NOMO-1 treated with dmso at 0.1 percent for 144 hours (cell line): ENCODE results near the gene C1orf52.

ENCODE experiments used
- DNase-seq: peaks from one replicate; lab custom pipeline; 2025; ENCODE audit not compliant: unreplicated experiment; lab: John Stamatoyannopoulos, UW

Gene C1orf52

DNA sequence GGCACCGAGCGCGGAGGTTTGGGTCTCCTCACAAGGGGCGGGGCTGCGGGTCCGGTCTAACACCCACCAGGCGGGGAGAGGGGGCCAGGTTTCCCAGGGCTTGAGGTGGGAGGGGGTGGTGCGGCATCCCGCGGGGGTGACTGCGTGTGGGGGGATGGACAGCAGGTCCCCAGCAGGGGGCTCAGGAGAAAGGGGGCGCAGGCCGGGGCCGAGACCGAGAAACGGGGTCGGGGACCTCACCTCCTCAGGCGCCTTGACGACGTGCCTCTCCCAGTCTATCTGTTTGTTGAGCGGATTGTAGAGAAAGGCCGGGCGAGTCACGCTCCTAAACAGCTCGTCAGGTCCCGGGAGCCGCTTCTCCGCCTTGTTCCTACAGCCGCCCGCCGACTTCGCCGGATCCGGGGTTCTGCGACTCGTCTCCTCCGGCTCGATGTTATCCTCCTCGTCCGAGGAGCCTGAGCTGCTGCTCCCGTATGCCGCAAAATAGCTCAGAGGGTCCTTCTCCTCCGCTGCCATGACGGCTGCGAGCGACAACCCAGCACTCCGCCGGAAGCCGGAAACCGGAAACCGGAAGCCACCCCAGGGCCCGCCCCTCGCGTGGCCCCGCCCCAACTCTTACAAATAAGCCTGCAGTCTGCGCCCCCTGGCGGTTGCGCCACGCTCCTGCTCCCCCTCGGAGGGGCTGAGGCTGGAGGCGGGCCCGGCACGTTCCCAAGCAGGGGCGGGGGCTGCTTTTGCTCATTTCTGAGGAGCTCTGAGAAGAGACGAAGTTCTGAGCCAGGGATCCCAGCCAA lies at the start of gene C1orf52:
Gene C1orf52 (minus strand): TSS at position 545 of the 794 bp plus-strand sequence. CDS start 29 bp downstream, at position 516.
- peak; percentile 78 for DNase-seq

DNA sequence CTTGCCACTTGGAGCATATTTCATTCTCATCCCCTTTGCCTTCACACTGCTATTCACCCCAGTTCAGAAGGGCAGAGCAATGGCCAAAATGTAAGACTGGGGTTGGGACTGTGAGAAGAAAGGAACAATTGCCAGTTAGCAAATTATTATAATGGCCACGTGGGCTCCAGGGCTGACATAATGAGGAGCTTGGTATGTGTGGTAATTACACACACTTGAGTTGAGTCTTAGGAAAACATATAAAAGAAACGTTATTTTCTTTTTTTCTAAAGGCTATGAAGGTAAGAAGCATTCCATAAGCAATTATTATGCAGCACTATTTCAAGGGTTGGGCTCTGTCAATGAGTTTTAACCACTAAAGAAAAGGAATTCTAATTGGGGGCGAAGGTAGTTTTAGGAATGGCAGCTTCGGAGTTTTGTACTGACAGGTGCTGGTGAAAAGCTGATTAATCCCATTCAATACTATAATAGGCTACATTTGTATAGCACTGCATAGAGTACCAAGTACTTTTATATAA lies 49.4 kb upstream of the C1orf52 start:
- no peak for DNase-seq

DNA sequence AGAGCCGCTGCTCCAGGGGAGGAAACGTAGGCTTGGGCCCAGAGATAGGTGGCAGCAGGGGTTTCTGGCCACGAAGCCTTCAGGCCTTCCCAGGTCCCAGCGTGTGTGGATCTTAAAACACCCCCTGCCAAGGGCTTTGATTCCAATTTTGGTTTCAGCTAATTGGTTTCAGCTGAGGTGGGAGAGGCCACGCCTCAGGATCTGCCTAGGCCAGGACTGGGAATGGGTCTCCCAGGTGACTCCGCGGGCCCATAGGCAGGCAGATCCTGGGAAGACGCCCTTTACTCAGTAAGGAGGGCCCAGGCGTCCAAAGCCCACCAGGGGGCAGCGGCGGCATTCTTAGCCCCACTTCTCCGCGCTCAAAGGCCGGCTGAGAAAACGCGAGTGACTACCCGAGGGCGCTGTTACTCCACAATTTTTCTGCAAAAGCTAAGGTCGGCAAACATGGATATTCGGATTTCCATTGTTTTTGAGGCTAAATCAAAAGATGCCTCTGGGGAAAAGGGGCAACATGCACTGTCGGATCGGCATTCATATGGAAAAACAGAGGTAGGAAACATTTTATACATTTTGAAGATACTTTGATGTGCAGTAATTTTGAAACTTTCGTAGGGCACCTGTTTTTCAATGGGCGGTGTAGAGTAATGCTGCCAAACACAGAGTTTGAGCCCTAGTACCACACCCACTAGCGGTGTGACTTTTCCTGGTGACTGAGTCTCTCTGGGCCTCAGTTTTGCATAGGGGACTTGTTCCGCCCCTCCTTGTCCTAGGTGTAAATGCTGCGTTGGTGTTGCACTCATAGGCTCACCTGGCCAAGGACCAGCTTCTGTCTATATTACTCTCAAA lies 48.7 kb upstream of the C1orf52 start:
- DNase-seq = peak; percentile 39

DNA sequence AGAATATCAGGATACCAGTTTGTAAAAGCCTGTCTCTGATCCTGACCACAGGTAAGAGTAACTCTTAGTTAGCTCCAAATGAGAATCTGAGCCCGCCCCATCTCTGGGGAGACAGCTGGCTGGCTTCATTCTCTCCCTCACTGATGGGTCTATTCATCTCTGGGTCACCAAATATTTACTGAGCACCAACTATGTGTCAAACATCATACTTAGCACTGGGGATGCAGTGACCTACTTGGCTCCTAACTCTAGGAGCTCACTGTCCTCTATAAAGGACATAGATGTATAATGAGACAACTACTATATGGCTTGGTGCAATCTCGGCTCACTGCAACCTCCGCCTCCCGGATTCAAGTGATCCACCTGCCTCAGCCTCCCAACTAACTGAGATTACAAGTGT lies 46.8 kb upstream of the C1orf52 start:
- no peak for DNase-seq

DNA sequence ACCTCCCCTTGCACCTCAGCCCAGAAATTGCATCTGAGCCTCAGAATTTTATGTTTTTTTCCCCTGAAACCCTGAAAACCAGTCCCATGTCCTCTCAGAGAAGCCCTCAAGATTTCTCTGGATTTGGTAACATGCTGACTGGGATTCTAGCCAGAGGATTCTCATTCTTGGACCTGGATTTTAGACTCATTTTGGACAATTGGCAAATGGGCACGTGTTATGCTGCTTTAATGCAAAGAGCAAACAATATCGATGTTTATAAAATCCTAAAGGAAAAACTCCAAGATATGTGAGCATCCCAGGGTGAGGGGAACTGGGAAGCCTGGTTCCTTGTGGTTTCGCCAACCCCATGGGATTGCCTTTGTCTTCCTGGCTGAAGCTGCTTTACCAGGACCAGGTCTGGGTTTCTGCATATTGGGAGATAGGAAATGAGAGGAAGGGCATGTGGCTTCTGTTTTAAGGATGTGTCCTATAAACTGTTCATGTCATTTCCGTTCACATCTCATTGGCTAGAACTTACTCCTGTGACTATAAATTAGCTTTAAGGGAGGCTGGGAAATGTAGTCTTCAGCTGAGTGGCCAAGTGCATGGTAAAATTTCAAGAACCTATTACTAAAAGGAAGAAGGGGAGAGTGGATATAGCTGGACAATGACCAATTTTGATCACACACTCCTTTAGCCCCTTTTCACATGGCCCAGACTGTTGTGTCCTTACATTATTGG lies 44.1 kb upstream of the C1orf52 start:
- no peak for DNase-seq

DNA sequence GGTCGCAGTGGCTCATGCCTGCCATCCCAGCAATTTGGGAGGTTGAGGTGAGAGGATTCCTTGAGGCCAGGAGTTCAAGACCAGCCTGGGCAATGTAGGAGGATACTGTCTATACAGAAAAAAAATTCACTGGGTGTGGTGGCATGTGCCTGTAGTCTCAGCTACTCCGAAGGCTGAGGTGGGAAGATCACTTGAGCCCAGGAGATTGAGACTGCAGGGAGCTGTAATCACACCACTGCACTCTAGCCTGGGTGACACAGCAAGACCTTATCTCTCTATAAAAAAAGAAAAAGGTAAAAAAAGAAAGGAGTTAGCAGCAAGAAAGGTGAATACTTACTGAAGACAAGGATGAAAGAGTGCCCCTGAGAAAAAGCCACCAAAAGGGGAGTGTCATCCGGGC lies 40.7 kb upstream of the C1orf52 start:
- no peak for DNase-seq

DNA sequence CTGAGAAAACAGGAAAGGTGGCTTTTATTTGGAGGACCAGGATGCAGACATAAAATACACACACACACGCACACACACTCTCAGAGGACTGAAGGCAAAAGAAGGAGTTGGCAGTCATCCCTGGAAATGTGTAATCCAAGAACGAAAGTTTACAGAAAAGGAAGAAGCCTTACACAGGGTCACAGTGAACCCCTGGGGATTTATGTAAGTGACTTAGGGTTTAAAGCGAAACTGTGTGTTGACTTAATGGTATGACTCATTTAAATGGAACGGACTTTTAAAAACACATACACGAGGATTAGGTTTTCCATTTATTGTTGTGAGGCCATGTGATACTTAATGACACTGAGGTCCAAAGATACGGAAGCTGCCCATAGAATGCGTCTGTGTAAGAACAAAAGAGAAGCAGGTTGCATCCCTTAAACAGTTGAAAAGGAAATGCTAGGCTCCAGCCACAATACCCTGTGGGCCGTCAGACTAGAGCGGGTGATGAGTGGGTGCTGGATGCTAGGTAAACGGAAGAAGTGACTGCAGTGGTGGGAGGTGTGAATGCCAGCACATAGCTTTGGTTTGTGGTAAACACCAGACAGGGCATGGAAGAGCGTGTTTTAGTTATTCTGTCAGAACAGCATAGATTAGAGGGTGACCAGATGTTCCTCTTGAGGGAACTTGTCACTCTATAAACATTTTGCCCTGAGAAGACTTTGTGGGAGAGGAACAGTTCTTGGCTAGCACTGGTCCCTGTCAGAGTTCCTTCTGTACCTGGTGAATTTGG lies 38.6 kb upstream of the C1orf52 start:
- no peak for DNase-seq

DNA sequence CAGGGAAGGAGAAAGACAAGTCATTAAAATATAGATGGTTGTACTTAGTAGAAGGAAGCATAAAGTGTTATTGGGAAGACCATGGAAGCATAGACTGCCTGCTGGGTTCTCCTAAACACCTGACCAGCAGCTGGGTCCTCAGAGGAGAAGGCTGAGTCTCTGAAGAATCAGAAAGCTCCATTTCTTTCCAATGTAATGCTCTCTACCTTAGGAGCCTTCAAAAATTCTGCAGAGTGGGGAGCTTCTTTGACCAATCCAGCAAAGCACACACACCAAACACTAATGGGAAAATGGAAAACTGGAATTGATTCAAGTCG lies 38.0 kb upstream of the C1orf52 start:
- no peak for DNase-seq

DNA sequence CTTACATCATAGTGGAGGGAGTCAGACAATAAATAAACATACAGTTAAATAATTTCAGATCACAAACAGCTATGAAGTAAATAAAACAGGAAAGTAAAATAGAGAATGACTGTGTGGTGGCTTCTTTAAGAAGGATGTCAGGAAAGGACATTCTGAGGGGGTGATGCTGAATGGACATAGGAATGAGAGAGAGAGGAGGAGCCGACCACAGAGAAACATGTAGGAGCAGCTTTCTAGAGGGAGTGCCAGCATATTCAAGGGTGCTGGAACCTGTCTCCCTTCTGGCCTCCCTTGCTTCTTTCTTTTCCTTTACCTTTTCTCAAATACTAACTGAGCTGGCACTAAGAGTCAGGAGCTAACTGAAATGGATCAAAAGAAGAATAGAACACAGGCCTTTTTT lies 37.5 kb upstream of the C1orf52 start:
- DNase-seq = no peak

DNA sequence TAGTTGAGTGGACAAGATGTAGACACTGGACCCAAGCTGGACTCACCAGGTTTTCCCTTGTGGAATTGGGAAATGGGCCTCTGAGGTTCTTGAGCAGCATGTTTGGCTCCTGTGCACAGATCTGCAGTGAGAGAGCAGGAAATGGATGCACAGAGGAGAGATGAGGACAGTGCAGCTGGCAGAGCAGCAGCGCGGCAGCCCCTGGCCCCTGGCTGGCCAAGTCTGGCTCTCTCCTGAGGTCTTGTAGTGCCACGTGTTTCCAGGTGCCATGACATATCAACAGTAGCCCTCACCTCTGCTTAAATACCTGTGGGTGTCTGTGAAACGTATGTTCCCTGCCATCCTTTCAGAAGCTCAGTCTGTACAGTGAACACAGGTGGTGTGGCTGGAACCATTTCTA lies 36.2 kb upstream of the C1orf52 start:
- DNase-seq = no peak

DNA sequence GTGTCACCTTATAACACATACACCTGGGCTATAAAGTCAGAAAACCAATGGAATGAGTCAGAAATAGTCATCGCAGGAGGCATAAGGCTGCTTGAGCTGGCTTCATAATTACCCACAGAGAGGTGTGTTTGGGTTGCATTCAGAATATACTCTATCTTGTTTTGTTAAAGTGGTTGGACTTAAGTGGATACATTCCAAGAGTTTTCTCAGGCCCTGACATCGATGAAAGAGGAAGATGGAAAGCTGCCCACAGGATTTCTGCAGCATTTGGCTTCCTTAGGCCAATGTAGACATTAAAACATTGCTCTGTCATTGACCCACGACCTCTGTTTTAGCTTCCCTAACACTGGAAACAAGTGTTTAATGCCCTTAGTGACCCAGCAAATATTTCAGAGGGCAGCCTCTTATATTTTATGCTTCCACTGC lies 35.6 kb upstream of the C1orf52 start:
- no peak for DNase-seq

DNA sequence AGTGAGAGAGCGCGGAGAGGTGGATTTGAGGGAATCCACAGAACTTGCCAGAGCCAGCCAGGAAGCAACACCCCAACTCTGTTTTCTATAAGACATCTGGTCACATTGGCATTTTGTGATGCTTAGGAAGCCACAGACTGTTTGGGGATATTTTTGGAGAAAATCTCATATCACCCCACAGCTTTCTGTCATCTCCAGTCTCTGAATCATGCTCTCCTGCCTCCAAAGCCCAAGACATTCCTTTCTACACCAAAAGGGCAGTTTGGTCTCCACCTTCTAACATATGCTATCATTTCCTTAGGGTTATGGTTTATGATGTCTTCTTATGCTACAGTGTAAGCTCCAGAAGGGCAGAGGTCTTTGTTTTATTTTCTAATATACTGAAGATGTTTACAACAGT lies 31.4 kb upstream of the C1orf52 start:
- DNase-seq = no peak

DNA sequence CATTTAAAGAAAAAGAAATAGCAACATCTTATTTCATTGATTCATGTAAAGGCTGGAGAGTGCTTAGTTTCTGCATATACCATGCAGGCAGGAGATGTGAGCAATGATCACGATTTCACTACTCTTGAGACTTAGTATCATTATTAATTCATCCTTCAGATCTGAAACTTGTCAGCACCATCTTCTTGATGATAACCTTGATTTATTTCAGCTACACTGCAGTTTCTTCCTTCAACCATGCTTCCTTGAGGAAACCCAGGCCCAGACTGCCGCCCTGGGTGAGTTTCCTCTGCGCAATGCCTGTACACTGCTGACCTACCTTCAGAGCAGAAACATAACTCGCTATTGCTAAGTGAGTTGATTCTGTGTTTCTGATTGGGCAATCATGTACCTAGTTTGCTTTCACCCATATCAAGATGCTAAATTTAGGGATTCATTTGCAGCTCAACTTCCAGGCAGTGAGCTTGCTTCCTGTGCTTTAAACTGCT lies 30.4 kb upstream of the C1orf52 start:
- no peak for DNase-seq

DNA sequence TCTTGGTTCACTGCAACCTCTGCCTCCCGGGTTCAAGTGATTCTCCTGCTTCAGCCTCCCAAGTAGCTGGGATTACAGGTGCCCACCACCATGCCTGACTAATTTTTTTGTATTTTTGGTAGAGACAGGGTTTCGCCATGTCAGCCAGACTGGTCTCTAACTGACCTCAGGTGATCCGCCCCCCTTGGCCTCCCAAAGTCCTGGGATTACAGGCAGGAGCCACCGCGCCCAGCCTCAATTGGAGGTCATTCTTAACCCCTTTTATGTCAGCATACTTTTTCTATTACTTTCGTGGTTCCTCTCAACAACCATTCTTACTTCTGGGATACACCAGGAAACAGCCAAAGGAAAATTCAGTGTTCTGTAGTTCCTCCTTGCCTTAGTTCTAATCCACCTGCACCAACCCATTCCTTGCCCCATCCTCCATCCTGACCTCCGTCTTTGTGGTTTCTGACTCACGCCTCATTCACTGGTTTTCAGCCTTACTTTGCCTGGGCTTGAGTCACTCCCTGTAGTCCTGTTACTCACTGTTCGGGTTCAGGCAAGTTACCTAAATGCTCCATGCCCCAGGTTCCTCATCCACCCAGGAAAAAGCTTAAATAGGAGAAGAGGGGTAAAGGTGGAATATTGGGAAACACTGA lies 29.9 kb upstream of the C1orf52 start:
- peak; percentile 40 for DNase-seq

DNA sequence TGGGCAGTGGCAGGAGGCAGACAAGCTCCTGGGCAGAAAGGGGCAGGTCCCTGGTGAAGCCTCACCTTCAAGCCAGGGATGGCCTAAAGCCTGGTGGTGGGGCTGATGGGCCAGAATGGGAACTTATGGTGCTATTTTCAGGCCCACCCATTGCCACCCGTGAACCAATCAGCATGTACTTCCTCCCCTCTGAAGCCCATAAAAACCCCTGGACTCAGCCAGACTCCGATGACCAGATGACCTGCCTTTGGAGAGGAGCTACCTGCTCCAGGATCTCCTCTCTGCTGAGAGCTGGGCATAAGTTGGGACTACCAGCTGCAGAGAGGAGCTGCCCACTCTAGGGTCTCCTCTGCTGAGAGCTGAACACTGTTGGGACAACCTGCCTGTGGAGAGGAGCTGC lies 24.7 kb upstream of the C1orf52 start:
- DNase-seq = no peak

DNA sequence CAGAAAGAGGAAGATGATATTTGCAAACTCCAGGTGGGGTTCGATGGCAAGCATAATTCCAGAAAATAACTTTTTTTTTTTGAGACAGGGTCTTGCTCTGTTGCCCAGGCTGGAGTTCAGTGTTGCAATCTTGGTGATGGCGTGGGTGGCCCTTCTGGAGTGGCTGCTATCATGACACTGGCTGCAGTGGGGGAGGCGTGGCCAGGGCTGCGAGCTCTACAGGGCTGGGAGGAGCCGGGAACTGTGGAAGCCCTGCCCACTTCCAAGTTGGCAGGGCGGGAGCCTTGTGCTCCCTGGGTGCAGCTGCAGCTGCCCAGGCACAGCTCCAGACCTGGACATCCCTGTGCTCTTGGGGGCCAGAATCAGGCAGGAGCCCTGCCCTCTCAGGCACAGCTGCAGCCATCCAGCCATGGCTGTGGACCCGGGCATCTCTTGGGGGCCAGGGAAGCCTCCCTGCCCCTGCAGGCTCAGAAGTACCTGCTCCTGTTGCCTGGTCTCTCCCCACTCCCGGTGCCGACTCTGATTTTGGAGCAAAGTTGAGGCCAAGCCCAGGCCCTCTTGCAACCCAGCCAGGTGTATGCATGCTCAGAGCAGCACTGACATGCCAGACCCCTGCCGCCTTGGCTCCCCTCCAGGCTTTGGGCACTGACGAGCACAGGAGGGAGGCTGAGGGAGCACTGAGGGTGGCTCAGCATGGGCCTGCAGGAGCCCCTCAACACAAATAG lies 24.2 kb upstream of the C1orf52 start:
- no peak for DNase-seq

DNA sequence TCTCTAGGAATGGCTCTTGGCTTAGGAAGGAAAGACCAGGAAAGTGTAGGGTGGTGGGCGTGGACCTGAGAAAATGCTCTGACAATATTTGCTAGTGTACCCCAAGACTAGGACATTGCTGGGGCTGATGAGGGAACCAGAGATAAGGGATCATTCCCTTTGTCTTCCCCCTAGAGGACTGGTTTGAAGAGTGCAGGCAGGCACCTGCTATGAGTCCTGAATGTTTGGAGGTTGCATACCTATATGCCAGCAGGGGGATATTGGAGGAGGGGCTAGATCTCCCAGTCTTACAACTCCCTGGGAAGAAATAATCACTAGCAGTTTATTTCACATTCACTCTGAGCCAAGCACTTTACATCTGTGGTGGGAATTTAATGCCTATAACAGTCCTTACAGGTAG lies 23.0 kb upstream of the C1orf52 start:
- DNase-seq = no peak

DNA sequence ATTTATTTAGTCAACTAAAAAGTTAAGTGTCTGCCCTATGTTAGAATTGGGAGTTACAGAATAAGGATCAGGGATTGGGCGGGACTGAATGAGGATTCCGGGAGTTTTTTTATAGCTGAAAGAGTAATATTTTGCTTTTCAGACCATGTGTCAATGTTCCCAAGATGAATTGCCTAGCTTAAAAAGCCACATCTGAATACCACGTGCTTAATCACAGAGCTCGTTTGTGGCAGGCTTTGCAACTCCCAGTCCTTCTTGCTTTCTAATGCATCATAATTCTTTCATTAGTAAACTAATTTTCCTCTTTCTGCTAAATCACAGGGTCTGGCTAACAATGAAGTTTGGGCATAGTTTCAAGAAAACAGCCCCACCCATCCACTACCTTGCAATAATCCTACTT lies 21.2 kb upstream of the C1orf52 start:
- no peak for DNase-seq

DNA sequence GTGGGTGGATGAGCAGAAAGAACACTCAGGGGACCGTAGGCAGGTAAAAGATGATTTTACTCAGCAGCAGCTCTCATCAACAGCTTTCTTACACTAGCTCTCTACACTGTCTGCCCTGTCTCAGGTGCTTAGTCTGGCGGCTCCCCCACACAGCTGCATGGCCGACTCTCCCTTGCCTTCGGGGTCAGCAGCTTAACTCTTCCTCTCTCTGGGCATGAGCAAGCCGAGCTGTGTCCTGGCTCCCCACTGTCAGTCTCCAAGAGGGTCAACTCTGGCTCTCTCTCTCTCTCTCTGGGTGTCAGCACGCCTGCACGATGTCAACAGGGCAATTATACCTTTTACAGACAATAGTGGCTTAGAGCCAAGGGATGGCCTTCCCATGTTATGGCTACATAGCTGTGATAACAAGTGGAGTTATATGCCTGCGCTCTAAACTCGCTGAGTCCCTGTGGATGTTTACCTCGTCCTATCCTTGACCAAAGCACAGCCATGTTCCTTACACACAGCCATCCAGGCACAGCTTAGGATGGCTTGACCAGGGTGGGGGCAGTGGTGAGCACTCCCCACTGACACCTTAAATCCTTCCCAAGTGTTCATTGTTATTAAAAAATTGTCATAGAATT lies 20.1 kb upstream of the C1orf52 start:
- no peak for DNase-seq
